ENCODE results near the gene C1QTNF8. TPM values are rescaled to one million over a fixed set of nuclear protein-coding genes. Genes with fewer than 3 reads are reported as not detected.

The C1QTNF8 gene
- total and polyA plus RNA-seq, 2 of the 13 experiments (the other 11 are each of a cell fraction or from before 2014, with no cell fraction given) = 0.09 TPM; not detected in 1

GRCh38 chr16:1082952-1083675, 12.9 kb downstream of the C1QTNF8 start (continued):
- TF ChIP-seq ZNF710 (CRISPR knock-in tag; IDR thresholded peaks at IDR 0.05; ENCODE audit: borderline replicate concordance) (no peak), FOXA1 (IDR thresholded peaks at IDR 0.05) (no peak), FOXA1 (CRISPR knock-in tag; IDR thresholded peaks at IDR 0.05) (peak; percentile 10; the same call in 1 of the 2 replicates), MED8 (CRISPR knock-in tag; IDR thresholded peaks at IDR 0.05; ENCODE audit: insufficient replicate concordance) (no peak), NFKBIZ (CRISPR knock-in tag; IDR thresholded peaks at IDR 0.05) (no peak), ZNF33B (CRISPR knock-in tag; IDR thresholded peaks at IDR 0.05) (0 out of 2 replicates have a peak, but pooled peaks have one; percentile 6), ZNF256 (CRISPR knock-in tag; conservative IDR thresholded peaks at IDR 0.05) (0 out of 2 replicates have a peak, but pooled peaks have one; percentile 26), ZNF383 (CRISPR knock-in tag; IDR thresholded peaks at IDR 0.05; ENCODE audit: borderline replicate concordance) (no peak), IRF2 (CRISPR knock-in tag; IDR thresholded peaks at IDR 0.05) (no peak), SP5 (CRISPR knock-in tag; IDR thresholded peaks at IDR 0.05; ENCODE audit: borderline replicate concordance, low read depth) (peak; percentile 63), MTA3 (CRISPR knock-in tag; IDR thresholded peaks at IDR 0.05) (no peak), TFDP1 (CRISPR knock-in tag; IDR thresholded peaks at IDR 0.05; ENCODE audit: borderline replicate concordance) (peak; percentile 65; the same call in 1 of the 2 replicates), AGO2 (optimal IDR thresholded peaks at IDR 0.05; ENCODE audit: low read depth, low read length) (peak; percentile 36), ZNF333 (CRISPR knock-in tag; IDR thresholded peaks at IDR 0.05; ENCODE audit: borderline replicate concordance) (no peak), TFDP2 (CRISPR knock-in tag; IDR thresholded peaks at IDR 0.05) (0 out of 2 replicates have a peak, but pooled peaks have one; percentile 14), KDM2A (CRISPR knock-in tag; IDR thresholded peaks at IDR 0.05; ENCODE audit: borderline replicate concordance, low read depth) (peak; percentile 17; the same call in 1 of the 2 replicates), TAF1 (CRISPR knock-in tag; IDR thresholded peaks at IDR 0.05) (peak; percentile 26; the same call in 1 of the 2 replicates), ZNF121 (CRISPR knock-in tag; IDR thresholded peaks at IDR 0.05) (0 out of 2 replicates have a peak, but pooled peaks have one; percentile 14), RFXANK (CRISPR knock-in tag; IDR thresholded peaks at IDR 0.05) (no peak), TCF7 (IDR thresholded peaks at IDR 0.05; ENCODE audit: low read depth) (no peak)
- TF ChIP-seq, protein P1, sequence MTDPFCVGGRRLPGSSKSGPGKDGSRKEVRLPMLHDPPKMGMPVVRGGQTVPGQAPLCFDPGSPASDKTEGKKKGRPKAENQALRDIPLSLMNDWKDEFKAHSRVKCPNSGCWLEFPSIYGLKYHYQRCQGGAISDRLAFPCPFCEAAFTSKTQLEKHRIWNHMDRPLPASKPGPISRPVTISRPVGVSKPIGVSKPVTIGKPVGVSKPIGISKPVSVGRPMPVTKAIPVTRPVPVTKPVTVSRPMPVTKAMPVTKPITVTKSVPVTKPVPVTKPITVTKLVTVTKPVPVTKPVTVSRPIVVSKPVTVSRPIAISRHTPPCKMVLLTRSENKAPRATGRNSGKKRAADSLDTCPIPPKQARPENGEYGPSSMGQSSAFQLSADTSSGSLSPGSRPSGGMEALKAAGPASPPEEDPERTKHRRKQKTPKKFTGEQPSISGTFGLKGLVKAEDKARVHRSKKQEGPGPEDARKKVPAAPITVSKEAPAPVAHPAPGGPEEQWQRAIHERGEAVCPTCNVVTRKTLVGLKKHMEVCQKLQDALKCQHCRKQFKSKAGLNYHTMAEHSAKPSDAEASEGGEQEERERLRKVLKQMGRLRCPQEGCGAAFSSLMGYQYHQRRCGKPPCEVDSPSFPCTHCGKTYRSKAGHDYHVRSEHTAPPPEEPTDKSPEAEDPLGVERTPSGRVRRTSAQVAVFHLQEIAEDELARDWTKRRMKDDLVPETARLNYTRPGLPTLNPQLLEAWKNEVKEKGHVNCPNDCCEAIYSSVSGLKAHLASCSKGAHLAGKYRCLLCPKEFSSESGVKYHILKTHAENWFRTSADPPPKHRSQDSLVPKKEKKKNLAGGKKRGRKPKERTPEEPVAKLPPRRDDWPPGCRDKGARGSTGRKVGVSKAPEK (CRISPR knock-in tag; IDR thresholded peaks at IDR 0.05; ENCODE audit: borderline replicate concordance) = no peak
